Subcutaneous adipose tissue (tissue), 4 donors: ENCODE measurements around the gene RAB39B. TPM values are rescaled to one million over a fixed set of nuclear protein-coding genes. Genes with fewer than 3 reads are reported as not detected.

ENCODE experiments used
- CTCF ChIP-seq: fragments of 450-650 bp; IDR thresholded peaks from one replicate; pipeline ENCODE4 v1.5.1; 2016; ENCODE audit warnings: low read depth, mild to moderate bottlenecking, control low read depth, antibody characterized with exemption, moderate library complexity
- total RNA-seq, 4 donors: library from RNA; depleted of rRNA; stranded (reverse); fragments of >200 nt; gene quantifications; one replicate each; pipeline ENCODE4 v1.1.0, GENCODE V29; 2016

RAB39B gene, protein sequence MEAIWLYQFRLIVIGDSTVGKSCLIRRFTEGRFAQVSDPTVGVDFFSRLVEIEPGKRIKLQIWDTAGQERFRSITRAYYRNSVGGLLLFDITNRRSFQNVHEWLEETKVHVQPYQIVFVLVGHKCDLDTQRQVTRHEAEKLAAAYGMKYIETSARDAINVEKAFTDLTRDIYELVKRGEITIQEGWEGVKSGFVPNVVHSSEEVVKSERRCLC
- under 1 TPM in 2 of 4 donors, not detected in 2; 0.49 to 0.51 TPM for total RNA-seq

DNA sequence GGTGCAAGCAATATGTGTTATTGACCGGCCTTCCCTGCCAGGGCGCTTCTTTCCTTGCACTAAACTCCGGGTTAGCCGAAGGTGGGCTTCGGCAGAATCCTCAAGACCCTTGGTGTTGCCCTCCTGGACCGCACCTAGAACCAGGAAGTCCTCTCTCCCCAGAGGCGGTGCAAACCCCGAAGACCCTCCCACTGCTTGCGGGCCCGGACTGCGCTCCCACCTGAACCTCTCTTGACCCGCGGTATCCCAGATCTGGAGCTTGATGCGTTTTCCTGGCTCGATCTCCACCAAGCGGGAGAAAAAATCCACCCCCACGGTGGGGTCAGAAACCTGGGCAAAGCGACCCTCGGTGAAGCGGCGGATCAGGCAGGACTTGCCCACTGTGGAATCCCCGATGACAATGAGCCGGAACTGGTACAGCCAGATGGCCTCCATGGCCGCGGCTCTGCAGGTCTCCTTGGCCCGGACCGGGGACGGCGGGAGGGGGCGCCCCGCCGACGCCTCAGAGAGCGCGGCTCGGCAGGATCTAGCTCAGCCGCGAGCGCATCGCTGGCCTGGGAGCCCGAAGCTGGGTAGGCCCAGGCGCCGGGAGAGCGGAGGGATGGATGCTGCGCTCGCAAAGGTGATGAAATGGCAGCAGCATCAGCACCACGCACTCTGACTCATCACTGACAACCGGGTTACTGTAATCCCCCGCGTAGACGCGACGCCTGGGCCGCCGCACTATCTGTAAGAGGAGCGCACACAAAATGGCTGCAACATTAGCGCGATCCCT lies at the start of gene RAB39B:
Gene RAB39B (minus strand): TSS at position 638 of the 775 bp plus-strand sequence. CDS start 203 bp downstream, at position 435.
- no peak for TF ChIP-seq CTCF

- TF ChIP-seq CTCF: no peak
Measured at GRCh38 chrX:155313766-155314165, 49.5 kb upstream of the RAB39B start.

DNA sequence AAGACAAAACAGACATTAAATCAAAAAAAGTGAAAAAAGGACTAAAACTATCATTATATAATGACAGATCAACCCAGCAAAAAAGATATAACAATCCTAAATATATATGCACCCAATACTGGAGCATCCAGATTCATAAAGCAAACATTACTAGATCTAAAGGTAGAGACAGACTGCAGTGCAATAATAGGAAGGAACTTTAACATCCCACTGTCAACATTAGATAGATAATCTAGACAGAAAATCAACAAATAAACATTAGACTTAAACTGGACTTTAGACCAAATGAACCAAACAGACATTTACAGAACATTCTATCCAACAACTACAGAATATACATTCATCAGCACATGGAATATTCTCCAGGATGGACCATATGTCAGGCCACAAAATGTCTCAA lies 29.5 kb upstream of the RAB39B start:
- TF ChIP-seq CTCF: no peak

- TF ChIP-seq CTCF: no peak
Measured at GRCh38 chrX:155279873-155280272, 15.6 kb upstream of the RAB39B start.

DNA sequence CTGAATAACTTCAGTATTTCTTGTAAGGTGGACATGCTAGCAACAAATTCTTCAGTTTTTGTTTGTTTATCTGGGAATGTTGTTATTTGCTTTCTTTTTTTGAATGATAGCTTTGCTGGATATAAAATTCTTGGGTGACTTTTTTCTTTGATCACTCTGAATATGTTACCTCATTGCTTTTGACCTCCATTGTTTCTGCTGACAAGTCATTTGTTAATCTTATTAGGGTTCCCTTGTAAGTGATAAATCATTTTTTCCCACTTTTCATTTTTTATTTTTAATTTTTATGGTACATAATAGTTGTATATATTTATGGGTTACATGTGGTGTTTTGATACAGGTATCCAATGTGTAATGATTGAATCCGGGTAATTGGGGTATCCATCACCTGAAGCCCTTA lies 6.7 kb upstream of the RAB39B start:
- no peak for TF ChIP-seq CTCF

DNA sequence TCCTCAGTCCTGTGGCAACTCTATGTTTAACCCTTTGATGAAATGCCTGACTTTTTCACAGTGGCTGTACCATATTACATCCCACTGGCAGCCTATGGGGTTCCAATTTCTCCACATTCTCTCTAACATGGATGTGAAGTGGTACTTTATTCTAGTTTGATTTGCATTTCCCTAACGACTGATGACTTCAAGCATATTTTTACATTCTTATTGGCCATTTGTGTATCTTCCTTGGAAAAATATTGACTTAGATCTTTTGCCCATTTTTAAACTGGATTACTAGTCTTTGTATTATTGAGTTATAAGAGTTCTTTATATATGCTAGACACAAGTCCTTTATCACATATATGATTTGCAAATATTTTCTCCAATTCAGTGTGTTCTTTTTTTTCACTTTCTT lies 2.1 kb upstream of the RAB39B start:
- no peak for TF ChIP-seq CTCF

- TF ChIP-seq CTCF: no peak
Measured at GRCh38 chrX:155262970-155263754, 1.1 kb downstream of the RAB39B start.
